IPS-NIHi11 (cell line): ENCODE data around the gene ZDHHC24.

Source experiments
- DNase-seq: peaks from one replicate; pipeline ENCODE4 v3.0.0; 2012; ENCODE audit warnings: mixed read lengths, low spot score

The ZDHHC24 gene

GRCh38 chr11:66472054-66472453, 73.8 kb downstream of the ZDHHC24 start:
- DNase-seq, result no peak

GRCh38 chr11:66471142-66471541, 74.7 kb downstream of the ZDHHC24 start:
- DNase-seq, result no peak
